DOHH2 (cell line): Measurements from ENCODE around the gene VWA5B1.

ENCODE experiments used
- H3F3A ChIP-seq: fragments of 200-600 bp; sonication (generic), shearing (Covaris generic); 2 replicates; pipeline ENCODE4 v1.6.0; 2016; ENCODE audit warnings: antibody characterized with exemption, mild to moderate bottlenecking; ENCODE audit not compliant: control insufficient read depth, insufficient read depth
- H3K27ac ChIP-seq: fragments of 200-600 bp; sonication (generic); 2 replicates; pipeline ENCODE4 v1.5.1; 2014; ENCODE audit warnings: low read depth, mild to moderate bottlenecking, low read length, moderate library complexity
- H3K27me3 ChIP-seq: fragments of 200-600 bp; sonication (generic); 2 replicates; pipeline ENCODE4 v1.6.1; 2014; ENCODE audit warnings: mild to moderate bottlenecking, low read length, mixed read lengths; ENCODE audit not compliant: control insufficient read depth
- H3K36me3 ChIP-seq: fragments of 200-600 bp; sonication (generic); 2 replicates; pipeline ENCODE4 v1.6.1; 2014; ENCODE audit warnings: mild to moderate bottlenecking, low read length, moderate library complexity, mixed read lengths; ENCODE audit not compliant: control insufficient read depth
- H3K4me1 ChIP-seq: fragments of 200-600 bp; sonication (generic); 2 replicates; pipeline ENCODE4 v1.6.1; 2014; ENCODE audit warnings: mild to moderate bottlenecking, low read length, mixed read lengths; ENCODE audit not compliant: control insufficient read depth
- H3K4me2 ChIP-seq: fragments of 200-600 bp; sonication (generic); 2 replicates; pipeline ENCODE4 v1.6.0; 2014; ENCODE audit warnings: mild to moderate bottlenecking, low read length, moderate library complexity
- H3K4me3 ChIP-seq: fragments of 200-600 bp; sonication (generic); 2 replicates; pipeline ENCODE4 v1.5.1; 2014; ENCODE audit warnings: mild to moderate bottlenecking, low read length, mixed read lengths
- H3K79me2 ChIP-seq: fragments of 200-600 bp; sonication (generic); 2 replicates; pipeline ENCODE4 v1.6.1; 2014; ENCODE audit warnings: mild to moderate bottlenecking, low read length, mixed read lengths; ENCODE audit not compliant: control insufficient read depth
- H3K9me2 ChIP-seq: fragments of 200-600 bp; sonication (generic); replicated peaks from 2 replicates; pipeline ENCODE4 v1.6.1; 2014; ENCODE audit warnings: mild to moderate bottlenecking, low read length, mixed read lengths; ENCODE audit not compliant: control insufficient read depth
- H3K9me3 ChIP-seq: fragments of 200-600 bp; sonication (generic); 2 replicates; pipeline ENCODE4 v1.6.1; 2014; ENCODE audit warnings: antibody characterized with exemption, low read length, mixed read lengths; ENCODE audit not compliant: control insufficient read depth, insufficient read depth
- H4K20me1 ChIP-seq: fragments of 200-600 bp; sonication (generic); 2 replicates; pipeline ENCODE4 v1.6.0; 2014; ENCODE audit warnings: low read depth, mild to moderate bottlenecking, antibody characterized with exemption, low read length, moderate library complexity; ENCODE audit not compliant: control insufficient read depth, insufficient read depth
- EZH2phosphoT487 ChIP-seq: fragments of 200-600 bp; sonication (generic); IDR thresholded peaks from 2 replicates; pipeline ENCODE4 v1.6.1; 2017; ENCODE audit warnings: borderline replicate concordance, mild to moderate bottlenecking, antibody characterized with exemption, low read length, moderate library complexity, mixed read lengths
- TF ChIP-seq, protein P1 (sequence below): fragments of 200-600 bp; sonication (generic); IDR thresholded peaks from one replicate; pipeline ENCODE4 v1.5.1; 2014; ENCODE audit warnings: antibody characterized with exemption, mild to moderate bottlenecking, low read depth, low read length; ENCODE audit not compliant: poor library complexity, severe bottlenecking

Gene VWA5B1

DNA sequence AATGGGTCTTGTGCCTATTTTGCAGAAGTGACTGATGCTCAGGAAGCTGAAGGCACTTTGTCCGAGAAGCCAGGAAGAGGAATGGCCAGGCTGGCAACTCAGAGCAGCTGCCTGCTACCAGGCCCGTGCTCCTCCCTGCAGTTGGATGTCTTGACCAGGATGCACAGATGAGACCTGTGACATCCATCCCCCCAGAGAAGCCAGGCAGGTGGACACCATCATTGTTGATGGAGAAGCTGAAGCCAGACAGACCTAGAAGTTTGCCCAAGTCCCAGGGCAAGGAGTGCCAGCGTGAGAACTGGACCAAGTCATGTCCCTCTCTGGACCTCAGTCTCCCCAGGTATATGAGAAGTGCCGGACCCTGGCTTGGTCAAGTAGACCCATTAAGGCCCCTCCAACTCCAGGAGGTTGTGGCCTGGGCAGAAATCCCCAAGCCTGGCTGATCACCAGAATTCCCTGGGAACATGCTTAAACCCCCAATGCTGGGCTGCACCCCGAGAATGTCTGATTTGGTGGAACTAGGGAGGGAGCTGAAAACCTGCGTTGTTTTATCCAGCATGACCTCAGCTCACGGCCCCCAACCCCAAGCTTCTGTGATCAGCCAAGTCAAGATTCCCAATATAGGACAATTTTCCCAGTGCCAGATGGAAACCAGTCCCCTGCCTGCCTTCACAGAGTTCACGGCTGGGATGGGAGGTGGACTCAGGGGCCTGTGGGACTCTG is 112.9 kb downstream of the VWA5B1 start:
- Histone ChIP-seq H3K9me2 (no peaks in the 10 kb centered on the region), H3K4me2 (no peak overlapping the region), H3K9me3 (no peaks in the 10 kb centered on the region), H4K20me1 (no peaks in the 10 kb centered on the region), H3F3A (no peaks in the 10 kb centered on the region), H3K4me3 (no peak overlapping the region), H3K4me1 (peaks cover 19% of the 10 kb centered on the region; the same call in 1 of the 2 replicates), H3K27me3 (peaks cover 43% of the 10 kb centered on the region), H3K27ac (no peak overlapping the region), H3K79me2 (no peaks in the 10 kb centered on the region), H3K36me3 (peaks cover 4% of the 10 kb centered on the region; the same call in 1 of the 2 replicates)
- TF ChIP-seq EZH2phosphoT487: no peak
- TF ChIP-seq, protein P1, sequence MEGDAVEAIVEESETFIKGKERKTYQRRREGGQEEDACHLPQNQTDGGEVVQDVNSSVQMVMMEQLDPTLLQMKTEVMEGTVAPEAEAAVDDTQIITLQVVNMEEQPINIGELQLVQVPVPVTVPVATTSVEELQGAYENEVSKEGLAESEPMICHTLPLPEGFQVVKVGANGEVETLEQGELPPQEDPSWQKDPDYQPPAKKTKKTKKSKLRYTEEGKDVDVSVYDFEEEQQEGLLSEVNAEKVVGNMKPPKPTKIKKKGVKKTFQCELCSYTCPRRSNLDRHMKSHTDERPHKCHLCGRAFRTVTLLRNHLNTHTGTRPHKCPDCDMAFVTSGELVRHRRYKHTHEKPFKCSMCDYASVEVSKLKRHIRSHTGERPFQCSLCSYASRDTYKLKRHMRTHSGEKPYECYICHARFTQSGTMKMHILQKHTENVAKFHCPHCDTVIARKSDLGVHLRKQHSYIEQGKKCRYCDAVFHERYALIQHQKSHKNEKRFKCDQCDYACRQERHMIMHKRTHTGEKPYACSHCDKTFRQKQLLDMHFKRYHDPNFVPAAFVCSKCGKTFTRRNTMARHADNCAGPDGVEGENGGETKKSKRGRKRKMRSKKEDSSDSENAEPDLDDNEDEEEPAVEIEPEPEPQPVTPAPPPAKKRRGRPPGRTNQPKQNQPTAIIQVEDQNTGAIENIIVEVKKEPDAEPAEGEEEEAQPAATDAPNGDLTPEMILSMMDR: no peak

DNA sequence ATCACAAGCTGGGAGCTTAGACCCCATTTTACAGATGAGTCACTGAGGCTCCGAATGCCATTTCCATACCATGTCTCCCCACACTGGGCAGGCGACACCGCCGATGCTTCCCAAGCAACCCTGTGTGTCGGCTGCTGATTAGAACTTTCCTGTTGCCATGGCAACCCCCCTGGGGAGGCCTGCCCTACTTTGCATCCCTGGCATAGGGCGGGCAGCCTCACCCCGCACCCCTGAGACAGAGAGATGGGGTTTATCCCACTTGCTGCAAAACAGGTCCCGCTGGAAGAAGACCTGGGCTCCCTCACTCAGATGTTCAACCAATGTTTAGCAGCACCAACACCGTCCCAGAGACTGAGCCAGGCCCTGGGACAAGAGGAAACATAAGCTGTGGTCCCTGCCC is 113.8 kb downstream of the VWA5B1 start:
- no peak overlapping the region for H3K4me3 ChIP-seq
- no peak overlapping the region for H3K27ac ChIP-seq
- no peaks in the 10 kb centered on the region for H3K9me2 ChIP-seq
- no peak overlapping the region for H3K4me2 ChIP-seq
- peak; percentile 36; the same call in 1 of the 2 replicates for TF ChIP-seq EZH2phosphoT487
- TF ChIP-seq, protein P1: no peak
- no peaks in the 10 kb centered on the region for H3F3A ChIP-seq
- H3K79me2 ChIP-seq: no peaks in the 10 kb centered on the region
- peaks cover 19% of the 10 kb centered on the region; the same call in 1 of the 2 replicates for H3K4me1 ChIP-seq
- peaks cover 4% of the 10 kb centered on the region; the same call in 1 of the 2 replicates for H3K36me3 ChIP-seq
- H4K20me1 ChIP-seq: no peaks in the 10 kb centered on the region
- H3K27me3 ChIP-seq: peaks cover 40% of the 10 kb centered on the region
- no peaks in the 10 kb centered on the region for H3K9me3 ChIP-seq
